Activated T-cell treated with anti-CD3 and anti-CD28 coated beads, Interleukin-2, amount 50 U/mL, for 72 hours (primary cell): ENCODE data around the gene ABLIM1. TPM values are rescaled to one million over a fixed set of nuclear protein-coding genes. Genes with fewer than 3 reads are reported as not detected.

Source experiments
- ATAC-seq, 2 donors: fragments of 150-1000 bp; cut with Tn5 transposase; replicated peaks in 1 of 2; 2 replicates each; pipeline ENCODE4 v1.10.0; 2021; ENCODE audit warnings: moderate library complexity in 2 of 2, mild to moderate bottlenecking in 1 of 2
- DNase-seq, 2 donors: peaks; one replicate each; pipeline ENCODE4 v3.0.0; 2021 to 2022; ENCODE audit warnings: mixed read lengths in 1 of 2
- H3K27ac Mint-ChIP-seq: one replicate; pipeline ENCODE4 v1.8.0; 2022; ENCODE audit warnings: mild to moderate bottlenecking, moderate library complexity, mixed read lengths
- H3K27me3 Mint-ChIP-seq: one replicate; pipeline ENCODE4 v1.8.0; 2022; ENCODE audit warnings: low read depth, mixed read lengths
- H3K36me3 Mint-ChIP-seq, 2 donors: one replicate each; pipeline ENCODE4 v1.8.0; 2022; ENCODE audit warnings: mixed read lengths in 2 of 2, mild to moderate bottlenecking in 1 of 2; ENCODE audit not compliant: insufficient read depth in 2 of 2
- H3K4me1 Mint-ChIP-seq: one replicate; pipeline ENCODE4 v1.8.0; 2022; ENCODE audit warnings: low read depth, mixed read lengths
- H3K4me3 Mint-ChIP-seq, 2 donors: one replicate each; pipeline ENCODE4 v1.8.0; 2022; ENCODE audit warnings: mild to moderate bottlenecking in 2 of 2, mixed read lengths in 2 of 2, moderate library complexity in 2 of 2
- H3K9me3 Mint-ChIP-seq, 2 donors: one replicate each; pipeline ENCODE4 v1.8.0; 2022; ENCODE audit warnings: mixed read lengths in 2 of 2
- total RNA-seq, 2 donors: library from RNA; stranded (reverse); gene quantifications; one replicate each; pipeline ENCODE4 v1.2.3, GENCODE V29; 2022

ABLIM1 gene
- total RNA-seq, 2 donors from 2014 or later: 186 to 219 TPM

GRCh38 chr10:114685456-114685855 is 27.4 kb upstream of the ABLIM1 start:
- ATAC-seq (no peak), DNase-seq (no peak)
- no peak overlapping the region for H3K27ac Mint-ChIP-seq
- H3K9me3 Mint-ChIP-seq: no peaks in the 10 kb centered on the region
- H3K36me3 Mint-ChIP-seq: no peaks in the 10 kb centered on the region
- no peaks in the 10 kb centered on the region for H3K4me1 Mint-ChIP-seq
- H3K27me3 Mint-ChIP-seq: no peaks in the 10 kb centered on the region
- no peak overlapping the region for H3K4me3 Mint-ChIP-seq

DNA sequence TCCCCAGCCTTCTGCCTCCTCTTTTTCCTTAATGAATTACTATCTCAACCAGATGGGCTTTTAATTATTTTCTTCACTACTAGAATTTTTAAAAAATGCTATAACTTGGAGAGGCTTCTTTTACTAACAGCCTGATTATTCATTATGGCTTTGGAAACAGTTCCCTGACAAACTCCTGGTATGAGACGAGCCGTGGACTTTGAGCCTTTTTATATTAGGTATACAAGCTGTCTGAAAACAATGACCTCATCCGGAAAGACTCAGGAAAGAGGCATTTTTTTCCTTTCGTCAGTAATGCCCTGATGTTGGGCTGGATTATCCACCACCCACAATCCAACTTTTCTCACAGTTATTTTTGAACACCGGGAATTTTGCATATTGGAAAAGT is 26.7 kb upstream of the ABLIM1 start:
- Mint-ChIP-seq H3K4me3 (no peak overlapping the region), H3K4me1 (no peaks in the 10 kb centered on the region)

DNA sequence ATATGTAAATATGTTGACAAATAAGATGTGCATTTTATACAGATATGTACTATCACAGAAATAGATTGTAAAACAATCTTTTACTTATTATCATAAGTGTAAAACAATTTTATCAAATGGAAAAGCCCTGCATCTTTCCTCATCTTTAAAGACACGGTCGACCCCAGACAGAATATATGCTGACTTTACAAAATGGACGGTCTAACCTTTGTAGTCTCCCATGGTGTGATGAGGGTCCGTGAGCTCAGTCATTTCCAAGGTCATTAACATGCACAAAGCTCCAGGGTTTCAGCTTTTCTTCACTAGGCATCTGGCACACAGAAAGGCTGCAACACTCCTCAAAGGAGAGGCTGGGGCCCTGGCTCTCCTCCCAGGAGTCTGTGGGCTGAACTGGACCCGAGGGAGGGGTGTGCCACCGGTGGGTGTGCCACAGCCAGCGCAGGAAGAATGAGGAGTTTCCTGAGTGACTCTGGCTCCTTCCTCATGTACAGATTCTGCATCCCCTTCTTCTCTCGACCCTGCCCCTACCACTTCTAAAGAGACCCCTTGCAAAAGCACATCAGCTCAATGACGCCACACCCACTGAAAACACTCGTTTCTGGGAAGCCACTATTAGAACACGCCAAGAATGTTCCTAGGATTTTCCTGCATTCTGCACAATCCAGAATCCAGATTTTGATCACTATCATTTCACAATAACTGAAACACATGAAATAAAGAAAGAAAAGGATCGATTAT is 26.2 kb upstream of the ABLIM1 start:
- Mint-ChIP-seq H3K4me1 (no peaks in the 10 kb centered on the region), H3K27me3 (no peaks in the 10 kb centered on the region), H3K36me3 (no peaks in the 10 kb centered on the region), H3K4me3 (no peak overlapping the region), H3K27ac (no peak overlapping the region), H3K9me3 (no peaks in the 10 kb centered on the region)
- ATAC-seq: no peak
- no peak for DNase-seq

More for the DNA sequence above, 26.7 kb upstream of the ABLIM1 start:
- Mint-ChIP-seq H3K9me3 (no peaks in the 10 kb centered on the region), H3K27ac (no peak overlapping the region), H3K36me3 (no peaks in the 10 kb centered on the region), H3K27me3 (no peaks in the 10 kb centered on the region)
- no peak for DNase-seq
- ATAC-seq: no peak

DNA sequence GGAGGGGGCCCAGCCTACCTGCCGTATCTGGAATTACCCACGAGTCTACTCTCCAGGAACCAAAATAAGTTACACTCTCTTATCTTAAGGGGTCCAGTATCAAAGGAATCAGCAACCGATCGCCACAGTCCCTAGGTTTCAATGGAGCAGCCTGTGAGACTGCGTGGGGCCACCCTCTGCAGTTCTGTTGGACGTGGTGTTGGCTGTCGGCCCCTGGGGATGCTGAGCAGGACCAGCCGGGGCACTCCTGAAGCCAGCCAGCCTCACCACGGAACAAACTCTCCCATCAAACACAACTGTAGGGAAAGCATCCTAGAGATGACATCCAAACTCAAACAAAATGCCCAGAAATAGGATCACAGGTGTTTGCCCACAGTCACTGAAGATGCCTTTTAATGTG is 25.5 kb upstream of the ABLIM1 start:
- no peak overlapping the region for H3K4me3 Mint-ChIP-seq
- no peak for ATAC-seq

GRCh38 chr10:114683162-114683561 is 25.1 kb upstream of the ABLIM1 start:
- DNase-seq (no peak), ATAC-seq (no peak)
- Mint-ChIP-seq H3K27ac (no peak overlapping the region), H3K27me3 (no peaks in the 10 kb centered on the region), H3K4me1 (no peaks in the 10 kb centered on the region), H3K36me3 (no peaks in the 10 kb centered on the region), H3K9me3 (no peaks in the 10 kb centered on the region), H3K4me3 (no peak overlapping the region)

More for the DNA sequence above, 25.5 kb upstream of the ABLIM1 start:
- no peak overlapping the region for H3K27ac Mint-ChIP-seq
- no peaks in the 10 kb centered on the region for H3K27me3 Mint-ChIP-seq
- H3K4me1 Mint-ChIP-seq: no peaks in the 10 kb centered on the region
- DNase-seq: no peak
- no peaks in the 10 kb centered on the region for H3K36me3 Mint-ChIP-seq
- no peaks in the 10 kb centered on the region for H3K9me3 Mint-ChIP-seq

DNA sequence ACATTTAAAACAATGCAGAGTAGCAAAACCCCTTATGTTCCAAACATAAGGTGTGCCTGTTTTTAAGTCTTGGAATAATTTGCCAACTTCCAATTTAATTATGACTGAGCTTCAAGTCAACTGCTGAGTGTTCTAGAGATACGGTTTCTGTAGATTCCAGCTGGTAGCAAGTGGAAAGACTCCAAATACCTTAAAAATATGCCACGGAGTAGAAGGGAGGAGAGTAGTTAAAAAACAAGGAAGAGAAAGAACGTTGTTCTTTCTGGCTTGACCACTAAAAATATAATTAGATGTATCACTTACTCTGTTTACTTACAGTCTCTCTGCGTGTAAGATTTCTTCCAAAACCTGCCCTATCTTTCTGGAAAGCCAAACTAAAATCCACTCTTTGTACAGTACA is 24.5 kb upstream of the ABLIM1 start:
- no peak for ATAC-seq
- no peak overlapping the region for H3K4me3 Mint-ChIP-seq

DNA sequence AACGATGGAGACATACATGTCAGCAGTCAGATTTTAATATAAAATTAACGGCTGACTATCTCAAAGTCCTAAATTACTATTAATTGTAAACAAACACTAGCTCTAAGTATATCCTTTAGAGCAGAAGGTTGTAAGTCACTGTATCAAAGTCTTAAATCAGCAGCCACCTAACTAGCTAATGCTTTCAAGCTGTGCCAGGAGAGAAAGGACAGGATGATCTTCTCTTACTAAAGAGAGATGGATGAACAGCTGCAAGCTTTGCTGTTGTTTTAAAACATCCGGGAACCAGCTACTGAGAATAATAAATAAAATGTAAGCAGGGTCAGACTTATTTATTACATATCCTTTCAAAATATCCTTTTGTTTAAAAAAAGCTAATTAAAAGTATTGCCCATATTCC is 24.0 kb upstream of the ABLIM1 start:
- no peak for DNase-seq
- H3K27ac Mint-ChIP-seq: no peak overlapping the region
- H3K4me1 Mint-ChIP-seq: no peaks in the 10 kb centered on the region
- no peaks in the 10 kb centered on the region for H3K9me3 Mint-ChIP-seq
- no peak for ATAC-seq
- H3K27me3 Mint-ChIP-seq: no peaks in the 10 kb centered on the region
- no peak overlapping the region for H3K4me3 Mint-ChIP-seq
- no peaks in the 10 kb centered on the region for H3K36me3 Mint-ChIP-seq

More for the DNA sequence above, 24.5 kb upstream of the ABLIM1 start:
- Mint-ChIP-seq H3K4me1 (no peaks in the 10 kb centered on the region), H3K27ac (no peak overlapping the region), H3K9me3 (no peaks in the 10 kb centered on the region), H3K36me3 (no peaks in the 10 kb centered on the region), H3K27me3 (no peaks in the 10 kb centered on the region)
- no peak for DNase-seq

DNA sequence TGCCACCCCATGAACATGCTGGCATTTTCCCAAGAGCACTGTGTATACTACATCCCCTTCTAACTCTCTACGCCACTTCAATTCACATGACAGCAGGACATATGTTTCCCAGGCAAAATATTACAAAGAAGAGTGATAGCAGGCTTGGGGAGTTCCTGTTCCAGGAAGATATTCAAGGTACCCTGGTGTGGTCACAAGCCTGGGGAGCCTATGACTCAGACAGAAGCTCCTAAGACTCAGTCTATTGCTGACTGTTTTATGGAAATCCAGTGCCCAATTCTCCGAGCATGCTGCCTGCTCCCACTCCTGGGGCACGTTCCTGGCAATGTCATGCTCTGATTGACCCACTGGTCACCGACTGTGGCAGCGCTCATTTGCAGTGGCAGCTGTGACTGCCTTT is 23.5 kb upstream of the ABLIM1 start:
- no peak for ATAC-seq

GRCh38 chr10:114680543-114681117 is 22.6 kb upstream of the ABLIM1 start:
- H3K4me3 Mint-ChIP-seq: no peak overlapping the region

More for the DNA sequence above, 23.5 kb upstream of the ABLIM1 start:
- H3K4me3 Mint-ChIP-seq: no peak overlapping the region
- H3K36me3 Mint-ChIP-seq: no peaks in the 10 kb centered on the region
- no peaks in the 10 kb centered on the region for H3K27me3 Mint-ChIP-seq
- DNase-seq: no peak
- H3K4me1 Mint-ChIP-seq: no peaks in the 10 kb centered on the region
- H3K27ac Mint-ChIP-seq: no peak overlapping the region
- no peaks in the 10 kb centered on the region for H3K9me3 Mint-ChIP-seq

DNA sequence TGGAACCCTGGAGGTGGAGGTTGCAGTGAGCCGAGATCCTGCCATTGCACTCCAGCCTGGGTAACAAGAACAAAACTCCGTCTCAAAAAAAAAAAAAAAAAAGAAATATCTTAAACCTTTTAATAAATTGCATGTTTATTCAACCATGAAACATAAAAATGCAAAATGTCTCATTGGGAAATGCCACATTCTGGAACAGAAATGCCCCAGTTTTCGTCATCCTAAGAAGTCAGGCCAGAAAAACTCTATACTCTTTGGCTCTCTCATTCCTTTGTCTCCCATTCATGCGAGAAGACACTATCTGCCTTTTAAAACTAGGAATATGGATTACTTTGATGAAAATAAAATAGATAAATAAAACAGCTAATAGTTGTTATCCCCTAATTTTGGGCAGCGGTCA is 21.5 kb upstream of the ABLIM1 start:
- ATAC-seq (no peak), DNase-seq (no peak)
- Mint-ChIP-seq H3K36me3 (no peaks in the 10 kb centered on the region), H3K4me1 (no peaks in the 10 kb centered on the region), H3K27me3 (peaks cover 9% of the 10 kb centered on the region), H3K27ac (no peak overlapping the region), H3K4me3 (no peak overlapping the region), H3K9me3 (no peaks in the 10 kb centered on the region)

More at GRCh38 chr10:114680543-114681117, 22.6 kb upstream of the ABLIM1 start:
- Mint-ChIP-seq H3K27ac (no peak overlapping the region), H3K36me3 (no peaks in the 10 kb centered on the region), H3K4me1 (no peaks in the 10 kb centered on the region), H3K9me3 (no peaks in the 10 kb centered on the region), H3K27me3 (peaks cover 4% of the 10 kb centered on the region)
- ATAC-seq (no peak), DNase-seq (no peak)

GRCh38 chr10:114678820-114679219 is 20.7 kb upstream of the ABLIM1 start:
- H3K9me3 Mint-ChIP-seq: no peaks in the 10 kb centered on the region
- ATAC-seq: no peak

DNA sequence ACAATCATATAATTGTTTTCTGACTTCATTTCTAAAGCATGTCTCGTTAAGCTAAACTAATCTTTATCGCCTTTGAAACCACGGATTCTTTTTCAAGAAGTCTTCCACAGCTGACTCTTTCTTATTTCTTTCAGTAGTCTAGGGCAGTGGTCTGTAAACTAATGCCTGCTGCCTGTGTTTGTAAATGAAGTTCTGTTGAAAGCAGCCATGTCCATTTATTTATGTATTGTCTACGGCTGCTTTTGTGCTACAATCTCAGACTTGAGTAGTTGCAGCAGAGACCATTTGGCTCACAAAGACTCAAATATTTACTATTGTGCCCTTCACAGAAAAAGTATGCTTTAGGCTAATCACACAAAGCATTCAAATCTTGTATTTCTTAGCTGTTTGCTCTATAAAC is 20.3 kb upstream of the ABLIM1 start:
- Mint-ChIP-seq H3K27ac (no peak overlapping the region), H3K27me3 (peaks cover 9% of the 10 kb centered on the region), H3K4me3 (no peak overlapping the region), H3K9me3 (no peaks in the 10 kb centered on the region), H3K4me1 (no peaks in the 10 kb centered on the region), H3K36me3 (no peaks in the 10 kb centered on the region)
- ATAC-seq (no peak), DNase-seq (no peak)

More at GRCh38 chr10:114678820-114679219, 20.7 kb upstream of the ABLIM1 start:
- no peak overlapping the region for H3K4me3 Mint-ChIP-seq
- no peak for DNase-seq
- no peaks in the 10 kb centered on the region for H3K36me3 Mint-ChIP-seq
- H3K27ac Mint-ChIP-seq: no peak overlapping the region
- H3K4me1 Mint-ChIP-seq: no peaks in the 10 kb centered on the region
- H3K27me3 Mint-ChIP-seq: peaks cover 9% of the 10 kb centered on the region

DNA sequence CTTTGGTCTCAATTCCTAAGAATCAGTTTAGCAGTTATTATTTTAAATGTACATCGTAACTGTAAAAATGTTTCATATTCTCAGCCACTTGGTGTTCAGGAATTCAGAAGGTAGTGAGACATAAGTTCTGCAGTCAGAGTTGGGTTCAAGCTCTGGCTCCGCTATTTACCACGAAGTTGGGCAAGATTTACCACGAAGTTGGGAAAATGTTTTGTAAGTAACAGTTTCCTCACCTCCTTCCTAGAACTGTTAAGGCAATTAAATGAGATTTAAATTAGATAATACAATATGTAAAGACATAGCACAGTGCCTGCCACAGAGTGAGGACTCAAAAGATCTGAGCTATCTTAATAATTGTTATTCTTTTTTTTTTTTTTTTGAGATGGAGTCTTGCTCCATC is 16.3 kb upstream of the ABLIM1 start:
- Mint-ChIP-seq H3K4me3 (no peak overlapping the region), H3K9me3 (no peaks in the 10 kb centered on the region), H3K27me3 (peaks cover 9% of the 10 kb centered on the region), H3K4me1 (no peaks in the 10 kb centered on the region), H3K36me3 (no peaks in the 10 kb centered on the region), H3K27ac (no peak overlapping the region)
- ATAC-seq: no peak
- no peak for DNase-seq

DNA sequence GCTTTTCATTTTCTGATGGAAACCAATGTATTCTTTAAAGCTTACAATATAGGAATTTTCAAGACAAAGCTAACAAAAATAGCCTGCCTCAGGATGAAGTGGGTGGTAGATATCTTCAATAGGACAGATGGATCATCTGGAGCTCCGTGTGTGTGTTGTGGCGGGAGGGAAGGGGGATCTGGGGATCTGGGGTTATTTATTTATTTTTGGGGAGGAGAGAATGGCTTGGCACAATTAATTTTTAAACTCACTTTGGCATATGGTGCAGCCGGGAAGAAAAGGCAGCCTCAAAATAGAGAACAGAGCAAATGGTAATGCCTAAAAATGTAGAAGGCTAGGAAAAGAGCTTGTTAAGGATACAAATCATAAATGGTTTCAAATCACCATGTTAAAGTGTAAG is 11.6 kb upstream of the ABLIM1 start:
- no peaks in the 10 kb centered on the region for H3K27me3 Mint-ChIP-seq
- no peaks in the 10 kb centered on the region for H3K36me3 Mint-ChIP-seq
- H3K9me3 Mint-ChIP-seq: peaks cover 0 to 1% of the 10 kb centered on the region in 2 donors

More for the DNA sequence above, 11.6 kb upstream of the ABLIM1 start:
- no peaks in the 10 kb centered on the region for H3K4me1 Mint-ChIP-seq
- ATAC-seq (no peak), DNase-seq (no peak)
- no peak overlapping the region for H3K4me3 Mint-ChIP-seq
- H3K27ac Mint-ChIP-seq: no peak overlapping the region
